HEK293T (cell line): ENCODE data around the gene SLCO4C1.

Experiments used
- CTCF ChIA-PET: fragments of 350-600 bp; formaldehyde crosslinking; extraction: SDS; loops from one replicate; lab custom pipeline; 2021; ENCODE audit warnings: antibody characterized with exemption, inconsistent platforms; lab: Yijun Ruan, JAX
- POLR2A ChIA-PET: fragments of 350-600 bp; formaldehyde crosslinking; extraction: SDS; loops from one replicate; lab custom pipeline; 2020; ENCODE audit warnings: antibody characterized with exemption, inconsistent platforms; lab: Yijun Ruan, JAX
- DNase-seq: peaks from one replicate; pipeline ENCODE4 v3.0.0; 2012; ENCODE audit warnings: mixed read lengths; ENCODE audit errors: extremely low spot score
- ARNT ChIP-seq: fragments of 450-650 bp; IDR thresholded peaks from 2 replicates; pipeline ENCODE4 v1.6.1; 2017; ENCODE audit warnings: mild to moderate bottlenecking
- BHLHE40 ChIP-seq: fragments of 450-650 bp; IDR thresholded peaks from 2 replicates; pipeline ENCODE4 v1.6.1; 2016; ENCODE audit warnings: mild to moderate bottlenecking, moderate library complexity, borderline replicate concordance
- CTBP1 ChIP-seq: fragments of 450-650 bp; IDR thresholded peaks from 2 replicates; pipeline ENCODE4 v1.6.1; 2016; ENCODE audit warnings: borderline replicate concordance
- ELF4 ChIP-seq: fragments of 450-650 bp; IDR thresholded peaks from 2 replicates; pipeline ENCODE4 v1.6.1; 2017; ENCODE audit warnings: antibody characterized with exemption
- FOXA1 ChIP-seq: fragments of 450-650 bp; IDR thresholded peaks from 2 replicates; pipeline ENCODE4 v1.6.1; 2016; ENCODE audit warnings: mild to moderate bottlenecking
- FOXK2 ChIP-seq: fragments of 450-650 bp; IDR thresholded peaks from 2 replicates; pipeline ENCODE4 v1.6.1; 2016; ENCODE audit warnings: mild to moderate bottlenecking
- FOXM1 ChIP-seq: fragments of 450-650 bp; IDR thresholded peaks from 2 replicates; pipeline ENCODE4 v1.6.1; 2017; ENCODE audit warnings: mild to moderate bottlenecking, borderline replicate concordance
- HDGF ChIP-seq: fragments of 450-650 bp; IDR thresholded peaks from 2 replicates; pipeline ENCODE4 v1.6.1; 2017; ENCODE audit warnings: antibody characterized with exemption, borderline replicate concordance
- L3MBTL2 ChIP-seq: fragments of 450-650 bp; conservative IDR thresholded peaks from 2 replicates; pipeline ENCODE4 v1.6.1; 2016; ENCODE audit warnings: mild to moderate bottlenecking
- LEF1 ChIP-seq: fragments of 450-650 bp; IDR thresholded peaks from 2 replicates; pipeline ENCODE4 v1.6.1; 2017; ENCODE audit warnings: mild to moderate bottlenecking, borderline replicate concordance
- NFRKB ChIP-seq: fragments of 450-650 bp; IDR thresholded peaks from 2 replicates; pipeline ENCODE4 v1.6.1; 2016; ENCODE audit warnings: mild to moderate bottlenecking, moderate library complexity
- PKNOX1 ChIP-seq: fragments of 450-650 bp; IDR thresholded peaks from 2 replicates; pipeline ENCODE4 v1.6.1; 2016
- SP1 ChIP-seq: fragments of 450-650 bp; IDR thresholded peaks from 2 replicates; pipeline ENCODE4 v1.6.1; 2017
- SUZ12 ChIP-seq: fragments of 450-650 bp; IDR thresholded peaks from 2 replicates; pipeline ENCODE4 v1.6.1; 2016; ENCODE audit warnings: mild to moderate bottlenecking
- TARDBP ChIP-seq: fragments of 450-650 bp; IDR thresholded peaks from 2 replicates; pipeline ENCODE4 v1.6.1; 2016
- ZNF384 ChIP-seq: fragments of 450-650 bp; IDR thresholded peaks from 2 replicates; pipeline ENCODE4 v1.6.1; 2016

SLCO4C1 gene

GRCh38 chr5:102313912-102314311, 17.8 kb upstream of the SLCO4C1 start:
- ChIA-PET CTCF (interaction anchor here (0.8 to 2.7 kb wide), 2 partner anchors 18 to 37 kb away, joined by 3 to 10 read pairs; partner anchors contain the start of gene SLCO4C1), POLR2A (no interaction called here)
- no peak for TF ChIP-seq BHLHE40
- no peak for TF ChIP-seq ELF4
- TF ChIP-seq FOXK2: no peak
- TF ChIP-seq CTBP1: no peak
- TF ChIP-seq LEF1: no peak
- no peak for TF ChIP-seq HDGF
- TF ChIP-seq L3MBTL2: no peak
- no peak for TF ChIP-seq ZNF384
- no peak for TF ChIP-seq NFRKB
- TF ChIP-seq PKNOX1: no peak
- TF ChIP-seq TARDBP: no peak
- TF ChIP-seq FOXA1: no peak
- DNase-seq: no peak

- ChIA-PET POLR2A (no interaction called here), CTCF (interaction anchor here (2.7 kb wide), 1 partner anchor 16 kb away, joined by 10 read pairs; the partner anchor contains the start of gene SLCO4C1)
- no peak for DNase-seq
- no peak for TF ChIP-seq SP1
- no peak for TF ChIP-seq BHLHE40
- TF ChIP-seq LEF1: no peak
- no peak for TF ChIP-seq ARNT
Measured at GRCh38 chr5:102312586-102313370, 16.7 kb upstream of the SLCO4C1 start.

- TF ChIP-seq FOXM1 (no peak), SP1 (no peak), CTBP1 (no peak), TARDBP (no peak), L3MBTL2 (no peak), SUZ12 (no peak), HDGF (no peak), ELF4 (no peak), FOXA1 (no peak), LEF1 (no peak)
- ChIA-PET POLR2A (no interaction called here), CTCF (no interaction called here)
- no peak for DNase-seq
Measured at GRCh38 chr5:102309586-102309985, 13.5 kb upstream of the SLCO4C1 start.

GRCh38 chr5:102307232-102307631, 11.1 kb upstream of the SLCO4C1 start:
- TF ChIP-seq L3MBTL2 (no peak), SP1 (no peak), PKNOX1 (no peak), LEF1 (no peak), TARDBP (no peak), CTBP1 (no peak)
- CTCF ChIA-PET: interaction anchor here (1.6 kb wide), 1 partner anchor 11 kb away, joined by 7 read pairs; the partner anchor contains the start of gene SLCO4C1
- DNase-seq: no peak
- POLR2A ChIA-PET: no interaction called here

GRCh38 chr5:102306121-102306520, 10.0 kb upstream of the SLCO4C1 start:
- ChIA-PET POLR2A (no interaction called here), CTCF (interaction anchor here (1.6 kb wide), 1 partner anchor 10 kb away, joined by 7 read pairs; the partner anchor contains the start of gene SLCO4C1)
- DNase-seq: no peak
- TF ChIP-seq LEF1 (no peak), BHLHE40 (no peak)

- peak; percentile 8 for DNase-seq
- CTCF ChIA-PET: interaction anchor here (0.7 to 1.7 kb wide), 9 partner anchors 9 to 937 kb away, joined by 3 to 10 read pairs (median 4); no protein-coding TSS in a partner anchor
- TF ChIP-seq FOXK2 (no peak), CTBP1 (no peak), NFRKB (no peak), PKNOX1 (no peak), ELF4 (no peak), ZNF384 (no peak), HDGF (no peak), FOXM1 (no peak), L3MBTL2 (no peak), BHLHE40 (no peak)
- POLR2A ChIA-PET: interaction anchor here (0.9 to 1.2 kb wide), 3 partner anchors 21 to 825 kb away, joined by 3 to 4 read pairs (median 3); partner anchors contain the start of genes GIN1 and PPIP5K2
Measured at GRCh38 chr5:102295534-102296177, 428 bp downstream of the SLCO4C1 start.
